Nucleus accumbens (tissue), 56 donors: ENCODE measurements around the gene ATG9A.

Experiments used
- DNase-seq, 56 donors: peaks; one replicate each; lab custom pipeline; 2025; lab: John Stamatoyannopoulos, UW

The ATG9A gene

GRCh38 chr2:219252900-219253752, 23.7 kb upstream of the ATG9A start, which contains the start of gene TUBA4B:
TSS of gene TUBA4B (plus strand) at chr2:219253243. CDS start at chr2:219253408, 165 bp downstream.
- peak in 21 of 56 donors; percentile 20 to 61 (median 32) for DNase-seq

- peak in 10 of 56 donors; percentile 9 to 61 (median 17) for DNase-seq
Measured at GRCh38 chr2:219252570-219252899, 23.1 kb upstream of the ATG9A start.

GRCh38 chr2:219252084-219252483, 22.6 kb upstream of the ATG9A start:
- no peak for DNase-seq

GRCh38 chr2:219251656-219252055, 22.2 kb upstream of the ATG9A start:
- no peak for DNase-seq

GRCh38 chr2:219250049-219250781, 20.8 kb upstream of the ATG9A start:
- no peak for DNase-seq

GRCh38 chr2:219249203-219249980, 20.0 kb upstream of the ATG9A start:
- peak in 50 of 56 donors; percentile 14 to 76 (median 44) for DNase-seq

GRCh38 chr2:219248845-219249202, 19.4 kb upstream of the ATG9A start:
- DNase-seq: no peak

- no peak for DNase-seq
Measured at GRCh38 chr2:219247678-219248642, 18.5 kb upstream of the ATG9A start.

- no peak for DNase-seq
Measured at GRCh38 chr2:219246559-219246958, 17.1 kb upstream of the ATG9A start.

- DNase-seq: no peak
Measured at GRCh38 chr2:219245899-219246230, 16.4 kb upstream of the ATG9A start.

- peak in 55 of 56 donors; percentile 26 to 94 (median 84) for DNase-seq
Measured at GRCh38 chr2:219245148-219245898, 15.9 kb upstream of the ATG9A start, which contains the start of the genes GLB1L and STK16. TSS of gene GLB1L (minus strand) at chr2:219245444. CDS start at chr2:219243573, 1,871 bp downstream. TSS of gene STK16 (plus strand) at chr2:219245479. CDS start at chr2:219246000, 521 bp downstream.

- no peak for DNase-seq
Measured at GRCh38 chr2:219244789-219245147, 15.3 kb upstream of the ATG9A start.

GRCh38 chr2:219243291-219243761, 13.9 kb upstream of the ATG9A start:
- DNase-seq: no peak

- DNase-seq: no peak
Measured at GRCh38 chr2:219234331-219234730, 4.9 kb upstream of the ATG9A start.

- peak in 2 of 56 donors; percentile 49 to 60 for DNase-seq
Measured at GRCh38 chr2:219230059-219230540, 664 bp upstream of the ATG9A start.

GRCh38 chr2:219228911-219229304, 528 bp downstream of the ATG9A start:
- DNase-seq: no peak

- DNase-seq: peak in 1 of 56 donors; percentile 21
Measured at GRCh38 chr2:219228041-219228910, 1.2 kb downstream of the ATG9A start.

GRCh38 chr2:219225350-219225749, 4.1 kb downstream of the ATG9A start:
- no peak for DNase-seq
